Muscle of leg (tissue), 11 donors: ENCODE results near the gene EXOC7. TPM values are rescaled to one million over a fixed set of nuclear protein-coding genes. Genes with fewer than 3 reads are reported as not detected.

Experiments used
- DNase-seq: peaks from one replicate; pipeline ENCODE4 v3.0.0; 2013
- H3K27ac ChIP-seq: one replicate; pipeline ENCODE4 v1.5.1; 2013; ENCODE audit warnings: mild to moderate bottlenecking, low read length, control low read depth
- H3K27me3 ChIP-seq: one replicate; pipeline ENCODE4 v1.6.1; 2013; ENCODE audit warnings: low read length; ENCODE audit not compliant: control insufficient read depth, insufficient read depth
- H3K36me3 ChIP-seq: one replicate; pipeline ENCODE4 v1.6.1; 2013; ENCODE audit warnings: low read length; ENCODE audit not compliant: control insufficient read depth, insufficient read depth
- H3K4me1 ChIP-seq: one replicate; pipeline ENCODE4 v1.6.1; 2013; ENCODE audit warnings: low read length; ENCODE audit not compliant: control insufficient read depth, insufficient read depth
- H3K4me3 ChIP-seq: one replicate; pipeline ENCODE4 v1.5.1; 2013; ENCODE audit warnings: low read length, control low read depth
- H3K9me3 ChIP-seq: replicated peaks from 2 replicates; pipeline ENCODE4 v1.6.1; 2013; ENCODE audit warnings: low read depth, low read length; ENCODE audit not compliant: control insufficient read depth
- WGBS: methylation state at CpG from one replicate; pipeline ENCODE4 v1.1.5; 2013; ENCODE audit warnings: missing lambda C conversion rate; ENCODE audit not compliant: insufficient coverage; 5-methylcytosine and 5-hydroxymethylcytosine counted together
- polyA plus RNA-seq, 8 donors: library from polyadenylated mRNA; unstranded; fragments of 120-200 nt; gene quantifications; one replicate each; pipeline versions ENCODE4 v1.2.1 to v1.2.3, GENCODE V29; 2013; ENCODE audit warnings: inconsistent platforms in 1 of 8, low replicate concordance in 1 of 8; ENCODE audit not compliant: insufficient read length in 8 of 8, insufficient read depth in 1 of 8
- total RNA-seq: library from RNA; stranded (reverse); fragments of 120-200 nt; gene quantifications from one replicate; pipeline ENCODE4 v1.2.4, GENCODE V29; 2013

Gene EXOC7
- total and polyA plus RNA-seq, 9 donors: 62.3 to 87.7 (median 78.9) TPM

DNA sequence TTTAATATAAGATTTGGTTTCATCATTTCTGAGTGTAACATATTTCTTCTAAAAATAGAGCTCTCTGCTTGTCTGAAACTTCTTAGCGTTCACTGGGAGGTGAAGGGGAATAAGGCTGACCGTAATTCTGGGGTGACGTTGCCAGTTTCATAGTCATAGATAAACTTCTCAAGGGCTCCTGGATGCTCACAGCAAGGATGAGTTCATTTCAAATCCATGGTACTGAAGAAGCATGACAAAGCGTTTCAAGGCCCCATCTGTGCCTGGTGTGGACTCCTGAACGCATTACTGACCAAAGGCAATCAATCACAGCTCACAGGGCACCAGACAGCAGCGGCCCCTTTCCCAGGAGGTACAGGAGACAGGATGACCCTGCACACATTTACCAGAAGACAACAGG lies 64.5 kb downstream of the EXOC7 start:
- Histone ChIP-seq H3K27ac (no peak overlapping the region), H3K9me3 (no peaks in the 10 kb centered on the region), H3K4me3 (no peak overlapping the region), H3K4me1 (peaks cover 4% of the 10 kb centered on the region), H3K27me3 (no peaks in the 10 kb centered on the region), H3K36me3 (peaks cover 62% of the 10 kb centered on the region)
- 51% methylated on average over 3 of the region's 6 CpGs for WGBS
- DNase-seq: no peak

DNA sequence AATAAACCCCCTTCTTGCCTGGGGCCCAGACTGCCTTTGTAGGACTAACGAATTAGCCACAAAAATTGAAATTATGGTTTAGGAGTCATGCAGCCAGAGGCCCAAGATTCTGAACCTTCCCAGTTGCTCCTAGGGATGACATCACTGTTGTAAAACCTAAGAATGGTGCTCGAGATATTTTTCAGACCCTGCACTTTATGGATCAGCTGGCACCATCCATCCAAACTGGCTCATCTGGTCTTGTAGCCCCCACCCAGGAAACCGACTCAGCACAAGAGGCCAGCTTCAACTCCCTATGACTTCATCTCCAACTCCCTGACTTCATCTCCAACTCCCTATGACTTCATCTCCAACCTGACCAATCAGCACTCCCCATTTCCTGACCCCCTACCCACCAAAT lies 65.5 kb downstream of the EXOC7 start:
- 85% methylated on average over 3 of the region's 3 CpGs for WGBS
- Histone ChIP-seq H3K27me3 (peaks cover 2% of the 10 kb centered on the region), H3K9me3 (no peaks in the 10 kb centered on the region), H3K36me3 (peaks cover 52% of the 10 kb centered on the region), H3K27ac (no peak overlapping the region), H3K4me1 (peaks cover 4% of the 10 kb centered on the region), H3K4me3 (no peak overlapping the region)
- DNase-seq: no peak

DNA sequence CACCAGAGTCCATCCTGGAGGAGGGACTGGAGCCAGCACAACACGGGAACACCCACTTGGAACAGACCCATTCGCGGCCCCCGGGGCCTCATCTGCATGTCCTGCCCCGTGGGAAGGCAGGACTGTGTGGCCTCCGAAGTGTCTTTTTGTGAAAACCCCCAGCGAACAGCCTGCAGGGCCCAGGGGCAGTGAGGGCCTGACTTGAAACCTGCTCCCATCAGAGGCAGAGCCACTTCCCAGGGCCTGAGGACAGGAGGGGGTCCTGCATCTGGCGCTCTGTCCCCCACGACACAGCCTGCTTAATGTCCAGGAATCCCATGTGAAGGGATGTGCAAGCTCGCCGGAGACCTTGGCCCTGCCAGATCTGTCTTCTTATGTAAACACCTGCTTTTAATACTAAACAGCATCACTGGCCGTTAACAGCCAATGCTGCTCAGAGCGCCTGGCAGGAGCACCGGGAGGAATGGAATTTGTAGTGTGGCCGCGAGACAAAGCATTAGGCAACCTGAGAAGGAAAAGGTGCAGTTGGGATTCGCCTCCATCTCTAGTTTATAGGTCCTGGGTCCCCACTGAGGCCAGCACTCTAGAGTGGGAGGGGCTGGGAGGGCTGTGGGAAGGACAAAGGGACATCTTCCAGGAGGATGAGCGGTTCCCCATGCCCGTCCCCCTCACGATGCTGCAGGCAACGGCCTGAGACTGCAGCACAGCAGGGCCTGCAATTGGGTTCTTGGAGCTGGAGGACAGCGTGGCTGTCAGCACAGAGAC lies 66.9 kb downstream of the EXOC7 start:
- H3K27ac ChIP-seq: no peak overlapping the region
- WGBS: 22% methylated on average over 16 of the region's 22 CpGs
- peak; percentile 18 for DNase-seq
- no peaks in the 10 kb centered on the region for H3K9me3 ChIP-seq
- H3K4me1 ChIP-seq: peaks cover 4% of the 10 kb centered on the region
- peaks cover 2% of the 10 kb centered on the region for H3K27me3 ChIP-seq
- H3K36me3 ChIP-seq: peaks cover 39% of the 10 kb centered on the region
- no peak overlapping the region for H3K4me3 ChIP-seq

DNA sequence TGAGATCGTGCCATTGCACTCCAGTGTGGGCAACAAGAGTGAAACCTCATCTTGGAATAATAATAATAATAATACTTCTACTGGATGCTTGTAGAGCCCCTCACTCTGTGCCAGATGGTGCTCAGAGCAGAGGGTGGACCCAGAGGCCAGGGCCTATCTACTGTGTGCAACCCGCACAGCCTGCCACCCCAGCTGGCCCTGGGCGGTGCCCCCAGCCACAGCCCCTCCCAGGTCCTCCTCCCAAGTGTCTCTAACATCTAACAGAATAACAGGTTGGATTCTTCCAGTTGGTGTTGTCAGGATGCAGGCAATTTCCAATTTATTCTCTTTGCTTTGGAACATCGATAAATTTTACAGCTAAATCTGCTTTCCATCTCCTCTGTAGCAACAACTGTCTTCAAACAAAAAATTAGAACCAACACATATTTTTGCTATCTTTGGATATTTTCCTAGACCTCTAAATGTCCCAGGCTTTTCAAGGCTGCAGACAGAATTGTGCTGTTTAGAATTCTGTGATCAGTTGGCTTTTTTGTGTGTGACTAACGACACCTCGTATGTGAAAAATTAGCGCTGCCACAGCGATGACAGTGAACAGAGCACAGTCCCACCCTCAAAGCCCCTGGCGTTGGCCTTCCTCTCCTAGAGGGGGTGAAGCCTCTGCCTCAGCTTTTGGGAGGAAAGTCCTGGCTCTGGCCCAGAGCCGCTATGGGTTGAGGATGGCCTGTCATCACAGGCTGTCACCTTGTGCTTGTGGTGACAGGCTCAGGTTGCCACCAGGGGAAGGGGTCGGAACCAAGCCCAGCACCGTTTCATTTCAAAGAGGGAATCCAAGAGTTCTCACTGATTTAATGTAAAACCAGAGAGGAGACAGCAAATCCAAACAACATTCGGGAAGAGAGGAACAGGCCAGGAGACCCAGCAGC lies 68.9 kb downstream of the EXOC7 start:
- H3K4me1 ChIP-seq: peaks cover 5% of the 10 kb centered on the region
- no peak overlapping the region for H3K4me3 ChIP-seq
- no peak for DNase-seq
- H3K27me3 ChIP-seq: peaks cover 4% of the 10 kb centered on the region
- no peaks in the 10 kb centered on the region for H3K9me3 ChIP-seq
- peaks cover 20% of the 10 kb centered on the region for H3K36me3 ChIP-seq
- WGBS: 67% methylated on average over 8 of the region's 13 CpGs
- no peak overlapping the region for H3K27ac ChIP-seq

DNA sequence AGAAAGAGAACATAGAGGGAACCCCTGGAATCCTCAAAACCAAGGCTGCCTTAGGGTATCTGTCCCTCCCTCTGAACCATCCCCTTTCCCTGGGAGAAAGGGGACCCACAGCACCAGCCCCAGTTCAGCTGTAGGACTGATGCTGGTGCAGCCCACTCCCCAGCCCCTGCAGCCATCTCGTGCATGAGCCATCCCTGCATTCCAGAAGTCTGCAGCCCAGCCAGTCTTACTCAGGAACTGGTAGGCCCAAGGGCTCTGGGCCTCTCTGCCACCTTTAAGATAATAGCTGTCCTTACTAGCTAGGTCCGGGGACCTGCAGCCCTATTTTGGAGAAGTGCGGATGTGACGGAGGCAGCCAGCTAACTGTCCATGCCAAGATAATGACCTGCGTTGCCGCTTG lies 70.4 kb downstream of the EXOC7 start:
- Histone ChIP-seq H3K27ac (no peak overlapping the region), H3K27me3 (peaks cover 5% of the 10 kb centered on the region), H3K9me3 (no peaks in the 10 kb centered on the region), H3K36me3 (peaks cover 5% of the 10 kb centered on the region), H3K4me3 (no peak overlapping the region), H3K4me1 (peaks cover 8% of the 10 kb centered on the region)
- WGBS: 94% methylated on average over 6 of the region's 6 CpGs
- no peak for DNase-seq

DNA sequence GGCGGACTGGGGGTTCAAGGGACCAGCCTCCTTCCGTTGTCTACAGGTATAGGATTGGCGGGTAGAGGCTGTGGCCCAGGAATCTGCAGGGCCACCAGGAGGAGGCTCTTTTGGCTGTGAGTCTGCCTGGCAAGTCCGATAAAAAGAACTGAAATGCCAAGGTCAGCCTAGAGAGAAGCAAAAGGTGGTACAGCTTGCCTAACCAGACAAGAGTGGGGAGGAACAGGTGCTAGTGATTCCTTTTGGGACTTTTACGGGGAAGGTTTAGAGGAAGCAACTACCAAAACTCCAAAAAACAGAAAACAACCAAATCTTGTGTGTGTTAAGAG lies 70.8 kb downstream of the EXOC7 start:
- Histone ChIP-seq H3K9me3 (no peaks in the 10 kb centered on the region), H3K27me3 (peaks cover 5% of the 10 kb centered on the region), H3K4me1 (peaks cover 8% of the 10 kb centered on the region), H3K4me3 (no peak overlapping the region), H3K27ac (no peak overlapping the region), H3K36me3 (peaks cover 3% of the 10 kb centered on the region)
- WGBS: 87% methylated on average over 4 of the region's 5 CpGs
- DNase-seq: no peak

DNA sequence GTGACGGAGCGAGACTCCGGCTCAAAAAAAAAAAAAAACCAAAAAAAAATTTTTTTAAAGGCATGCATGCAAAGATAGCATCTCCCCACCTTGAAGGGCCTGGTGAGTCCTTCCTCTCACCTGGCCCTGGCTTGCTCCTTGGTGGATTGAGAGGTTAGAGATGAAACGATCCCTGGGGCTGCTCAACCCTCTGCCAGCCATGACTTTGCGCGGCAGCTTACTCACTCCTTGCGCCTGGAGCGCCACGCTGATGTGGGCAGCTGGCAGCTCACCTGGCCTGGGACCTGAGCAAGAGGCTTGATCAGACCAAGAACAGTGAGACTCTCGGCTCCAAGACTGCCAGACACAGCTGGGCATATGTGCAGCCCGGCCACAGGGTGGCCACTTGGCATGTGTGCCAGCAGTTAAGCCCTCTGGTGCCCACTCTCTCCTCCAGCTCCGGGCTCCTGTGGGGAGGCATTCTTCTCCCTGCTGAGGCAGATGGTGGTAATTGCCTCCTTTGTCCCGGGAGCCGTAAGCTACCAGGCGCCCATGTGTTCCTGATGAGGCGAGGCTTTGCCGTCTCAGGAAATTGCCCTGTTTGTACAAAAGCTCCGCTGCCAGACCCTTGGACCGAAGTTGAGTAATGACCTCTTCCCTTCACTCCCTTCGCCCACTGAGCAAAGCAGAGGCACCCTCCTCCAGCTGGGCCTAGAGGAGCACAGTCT lies 71.4 kb downstream of the EXOC7 start:
- WGBS: 59% methylated on average over 14 of the region's 20 CpGs
- H3K9me3 ChIP-seq: no peaks in the 10 kb centered on the region
- H3K27me3 ChIP-seq: peaks cover 5% of the 10 kb centered on the region
- no peak overlapping the region for H3K27ac ChIP-seq
- H3K36me3 ChIP-seq: no peaks in the 10 kb centered on the region
- DNase-seq: no peak
- no peak overlapping the region for H3K4me3 ChIP-seq
- H3K4me1 ChIP-seq: peaks cover 8% of the 10 kb centered on the region

Other genes starting within 250 kb of the EXOC7 start
- gene WBP2, start 248.5 kb downstream of the EXOC7 start, total RNA-seq: 16.0 TPM
- gene WBP2, start 248.5 kb downstream of the EXOC7 start, polyA plus RNA-seq: 10 to 100 TPM; 47.8 to 64.1 (median 59.4) TPM
- 25.9 TPM for gene TRIM47, start 225.2 kb downstream of the EXOC7 start, total RNA-seq
- gene TRIM47, start 225.2 kb downstream of the EXOC7 start, polyA plus RNA-seq: 10 to 100 TPM; 22.1 to 29.7 (median 25.0) TPM
- gene TRIM65, start 206.8 kb downstream of the EXOC7 start, total RNA-seq: 16.8 TPM
- gene TRIM65, start 206.8 kb downstream of the EXOC7 start, polyA plus RNA-seq: 10 to 100 TPM; 12.7 to 19.5 (median 15.3) TPM
- 28.2 TPM for gene MRPL38, start 198.9 kb downstream of the EXOC7 start, total RNA-seq
- gene MRPL38, start 198.9 kb downstream of the EXOC7 start, polyA plus RNA-seq: 10 to 100 TPM; 58.5 to 81.4 (median 71.8) TPM
- 8.1 TPM for gene FBF1, start 162.7 kb downstream of the EXOC7 start, total RNA-seq
- 1 to 10 TPM; 5.1 to 9.1 (median 7.0) TPM for gene FBF1, start 162.7 kb downstream of the EXOC7 start, polyA plus RNA-seq
- gene ACOX1, start 124.6 kb downstream of the EXOC7 start, total RNA-seq: 23.2 TPM
- gene ACOX1, start 124.6 kb downstream of the EXOC7 start, polyA plus RNA-seq: 10 to 100 TPM; 14.6 to 21.1 (median 18.4) TPM
- 12.5 TPM for gene TEN1, start 124.5 kb downstream of the EXOC7 start, total RNA-seq
- 10 to 100 TPM in 5 of 8 donors, 1 to 10 TPM in 3; 8.8 to 19.5 (median 12.1) TPM for gene TEN1, start 124.5 kb downstream of the EXOC7 start, polyA plus RNA-seq
- gene CDK3, start 102.9 kb downstream of the EXOC7 start, total RNA-seq: 7.7 TPM
- 1 to 10 TPM; 3.6 to 8.6 (median 6.7) TPM for gene CDK3, start 102.9 kb downstream of the EXOC7 start, polyA plus RNA-seq
- gene EVPL, start 76.5 kb downstream of the EXOC7 start, total RNA-seq: not detected
- gene EVPL, start 76.5 kb downstream of the EXOC7 start, polyA plus RNA-seq: 10 to 100 TPM in 1 of 8 donors, 1 to 10 TPM in 2, under 1 TPM in 5; 0.03 to 12.9 (median 0.45) TPM
- 25.0 TPM for gene SRP68, start 31.3 kb downstream of the EXOC7 start, total RNA-seq
- gene SRP68, start 31.3 kb downstream of the EXOC7 start, polyA plus RNA-seq: 100 to 1,000 TPM in 2 of 8 donors, 10 to 100 TPM in 6; 72.6 to 110 (median 93.8) TPM
- gene GALR2, start 29.0 kb downstream of the EXOC7 start, total RNA-seq: not detected
- under 1 TPM in 1 of 8 donors, not detected in 7; 0.16 TPM for gene GALR2, start 29.0 kb downstream of the EXOC7 start, polyA plus RNA-seq
- gene ZACN, start 24.6 kb downstream of the EXOC7 start, total RNA-seq: 0.04 TPM
- gene ZACN, start 24.6 kb downstream of the EXOC7 start, polyA plus RNA-seq: 10 to 100 TPM; 11.2 to 18.9 (median 15.3) TPM
- gene FOXJ1, start 37.5 kb upstream of the EXOC7 start, total RNA-seq: 0.09 TPM
- 1 to 10 TPM in 1 of 8 donors, under 1 TPM in 7; 0.05 to 1.1 (median 0.13) TPM for gene FOXJ1, start 37.5 kb upstream of the EXOC7 start, polyA plus RNA-seq
- gene RNF157, start 136.7 kb upstream of the EXOC7 start, total RNA-seq: 5.5 TPM
- 10 to 100 TPM in 5 of 8 donors, 1 to 10 TPM in 3; 6.4 to 11.1 (median 10.1) TPM for gene RNF157, start 136.7 kb upstream of the EXOC7 start, polyA plus RNA-seq
- 10.8 TPM for gene UBALD2, start 161.6 kb upstream of the EXOC7 start, total RNA-seq
- 10 to 100 TPM; 13.2 to 27.3 (median 18.4) TPM for gene UBALD2, start 161.6 kb upstream of the EXOC7 start, polyA plus RNA-seq
- 2.1 TPM for gene QRICH2, start 204.5 kb upstream of the EXOC7 start, total RNA-seq
- 1 to 10 TPM; 3.0 to 4.7 (median 3.9) TPM for gene QRICH2, start 204.5 kb upstream of the EXOC7 start, polyA plus RNA-seq